ENCODE results near the gene SERPINE3.

SERPINE3 gene

GRCh38 chr13:51328488-51328887 lies 11.0 kb upstream of the SERPINE3 start:
- DNase-seq (ENCODE audit: low read depth) = no peak

- no peak for DNase-seq (ENCODE audit: low read depth)
Observed at GRCh38 chr13:51329606-51330005, 9.9 kb upstream of the SERPINE3 start.

GRCh38 chr13:51330791-51331190 lies 8.7 kb upstream of the SERPINE3 start:
- no peak for DNase-seq (ENCODE audit: low read depth)

- no peak for DNase-seq (ENCODE audit: low read depth)
Observed at GRCh38 chr13:51331354-51331861, 8.1 kb upstream of the SERPINE3 start.

- DNase-seq (ENCODE audit: low read depth) = no peak
Observed at GRCh38 chr13:51332566-51333361, 6.7 kb upstream of the SERPINE3 start.

GRCh38 chr13:51333421-51333820 lies 6.1 kb upstream of the SERPINE3 start:
- no peak for DNase-seq (ENCODE audit: low read depth)

GRCh38 chr13:51333826-51334225 lies 5.7 kb upstream of the SERPINE3 start:
- no peak for DNase-seq (ENCODE audit: low read depth)

- no peak for DNase-seq (ENCODE audit: low read depth)
Observed at GRCh38 chr13:51336746-51337145, 2.7 kb upstream of the SERPINE3 start.

- DNase-seq (ENCODE audit: low read depth) = no peak
Observed at GRCh38 chr13:51339952-51340732, 651 bp downstream of the SERPINE3 start.

GRCh38 chr13:51341232-51341631 lies 1.7 kb downstream of the SERPINE3 start:
- no peak for DNase-seq (ENCODE audit: low read depth)

- no peak for DNase-seq (ENCODE audit: low read depth)
Observed at GRCh38 chr13:51341791-51342190, 2.3 kb downstream of the SERPINE3 start.

- DNase-seq (ENCODE audit: low read depth) = no peak
Observed at GRCh38 chr13:51342706-51343105, 3.2 kb downstream of the SERPINE3 start.

GRCh38 chr13:51343475-51343874 lies 4.0 kb downstream of the SERPINE3 start:
- DNase-seq (ENCODE audit: low read depth) = no peak

- no peak for DNase-seq (ENCODE audit: low read depth)
Observed at GRCh38 chr13:51346397-51346796, 6.9 kb downstream of the SERPINE3 start.

GRCh38 chr13:51347099-51347498 lies 7.6 kb downstream of the SERPINE3 start:
- DNase-seq (ENCODE audit: low read depth) = no peak

GRCh38 chr13:51348069-51348967 lies 8.8 kb downstream of the SERPINE3 start:
- DNase-seq (ENCODE audit: low read depth) = no peak

GRCh38 chr13:51349016-51349415 lies 9.5 kb downstream of the SERPINE3 start:
- DNase-seq (ENCODE audit: low read depth) = no peak

GRCh38 chr13:51355217-51355616 lies 15.7 kb downstream of the SERPINE3 start:
- DNase-seq (ENCODE audit: low read depth) = no peak

- DNase-seq (ENCODE audit: low read depth) = no peak
Observed at GRCh38 chr13:51357928-51358595, 18.6 kb downstream of the SERPINE3 start.

GRCh38 chr13:51359352-51359751 lies 19.9 kb downstream of the SERPINE3 start:
- DNase-seq (ENCODE audit: low read depth) = no peak

GRCh38 chr13:51360489-51360888 lies 21.0 kb downstream of the SERPINE3 start:
- DNase-seq (ENCODE audit: low read depth) = no peak

GRCh38 chr13:51361106-51361505 lies 21.6 kb downstream of the SERPINE3 start:
- no peak for DNase-seq (ENCODE audit: low read depth)
